NCI-H2196 (cell line): Measurements from ENCODE around the gene G6PD.
"Not testable (repeated sequence)": the region's sequence is repeated elsewhere in the genome, so short reads cannot be mapped to it uniquely, and the experiment has no call there.

Experiments
- DNase-seq: peaks from one replicate; lab custom pipeline; 2025; ENCODE audit not compliant: unreplicated experiment; lab: John Stamatoyannopoulos, UW

Gene G6PD

GRCh38 chrX:154546354-154547244 is at the start of gene G6PD:
G6PD (minus strand) TSS chrX:154546846; CDS start chrX:154546155, 691 bp downstream.
- DNase-seq: peak; percentile 55

- no peak for DNase-seq
Observed at GRCh38 chrX:154595559-154596249, 49.1 kb upstream of the G6PD start.

DNA sequence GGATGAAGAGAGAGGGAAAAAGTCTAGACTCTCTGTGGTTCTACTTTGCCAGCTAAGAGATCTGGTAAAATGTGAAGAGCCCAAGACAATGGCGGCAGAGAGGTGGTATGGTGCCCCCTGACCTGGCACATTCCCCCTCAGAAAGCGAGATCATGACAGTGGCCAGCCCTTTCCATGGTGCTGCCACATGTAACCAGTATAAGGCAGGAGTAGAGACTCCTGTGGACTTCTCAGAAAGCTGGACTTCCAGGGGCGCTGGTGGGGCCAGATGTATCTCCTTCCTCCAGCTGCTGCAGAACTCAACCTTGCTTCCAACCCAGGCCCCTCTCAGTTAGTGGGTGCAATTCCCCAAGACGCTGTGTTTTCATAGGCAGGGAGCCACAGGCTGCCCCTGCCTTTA is 47.8 kb upstream of the G6PD start:
- no peak for DNase-seq

DNA sequence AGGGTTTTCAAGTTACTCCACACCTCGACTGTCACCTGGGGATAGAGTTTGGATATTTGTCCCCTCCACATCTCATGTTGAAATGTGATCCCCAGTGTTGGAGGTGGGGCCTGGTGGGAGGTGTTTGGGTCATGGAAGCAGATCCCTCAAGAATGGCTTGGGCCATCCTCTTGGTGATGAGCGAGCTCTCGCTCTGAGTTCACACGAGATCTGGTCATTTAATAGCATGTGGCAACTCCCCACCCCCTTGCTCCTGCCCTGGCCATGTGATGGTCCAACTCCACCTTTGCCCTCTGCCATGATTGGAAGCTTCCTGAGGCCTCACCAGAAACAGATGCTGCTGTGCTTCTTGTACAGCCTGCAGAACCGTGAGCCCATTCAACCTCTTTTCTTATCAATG is 46.6 kb upstream of the G6PD start:
- DNase-seq: no peak

- no peak for DNase-seq
Observed at GRCh38 chrX:154592505-154592904, 45.9 kb upstream of the G6PD start.

GRCh38 chrX:154590415-154590814 is 43.8 kb upstream of the G6PD start:
- DNase-seq: not testable (repeated sequence)

DNA sequence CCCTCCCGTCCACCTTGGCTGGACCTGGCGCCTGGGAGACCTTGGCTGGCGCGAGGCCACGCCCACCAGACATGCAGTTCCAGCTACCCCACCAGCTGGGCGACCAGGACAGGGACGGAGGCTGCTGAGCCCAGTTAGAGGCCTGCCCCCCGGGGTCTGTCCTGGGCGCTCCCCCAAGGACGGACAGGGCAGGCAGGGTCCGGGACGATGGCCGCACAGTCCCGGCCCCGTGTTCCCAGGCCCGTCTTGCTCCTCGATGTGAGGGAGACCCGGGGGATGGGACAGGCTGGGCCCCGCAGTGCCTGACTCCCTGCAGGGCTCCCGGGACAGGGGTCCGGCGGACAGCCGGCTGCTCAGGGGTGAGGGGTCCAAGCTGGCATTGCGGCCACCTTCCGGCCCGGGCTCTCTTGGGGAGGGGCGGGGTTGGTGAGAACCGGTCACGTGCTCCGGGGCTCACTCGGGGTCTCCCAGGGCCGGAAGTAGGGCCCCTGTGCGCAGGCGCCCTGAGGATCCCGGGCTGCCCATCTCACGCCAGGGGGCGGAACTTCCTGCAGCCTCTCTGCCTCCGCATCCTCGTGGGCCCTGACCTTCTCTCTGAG is 38.0 kb upstream of the G6PD start, which contains the start of gene CTAG1A:
TSS of gene CTAG1A (plus strand) at position 549 of the 599 bp plus-strand sequence. CDS start 74 bp downstream, outside the sequence.
- not testable (repeated sequence) for DNase-seq

GRCh38 chrX:154582994-154583393 is 36.3 kb upstream of the G6PD start:
- not testable (repeated sequence) for DNase-seq

GRCh38 chrX:154575076-154575475 is 28.4 kb upstream of the G6PD start:
- not testable (repeated sequence) for DNase-seq

DNA sequence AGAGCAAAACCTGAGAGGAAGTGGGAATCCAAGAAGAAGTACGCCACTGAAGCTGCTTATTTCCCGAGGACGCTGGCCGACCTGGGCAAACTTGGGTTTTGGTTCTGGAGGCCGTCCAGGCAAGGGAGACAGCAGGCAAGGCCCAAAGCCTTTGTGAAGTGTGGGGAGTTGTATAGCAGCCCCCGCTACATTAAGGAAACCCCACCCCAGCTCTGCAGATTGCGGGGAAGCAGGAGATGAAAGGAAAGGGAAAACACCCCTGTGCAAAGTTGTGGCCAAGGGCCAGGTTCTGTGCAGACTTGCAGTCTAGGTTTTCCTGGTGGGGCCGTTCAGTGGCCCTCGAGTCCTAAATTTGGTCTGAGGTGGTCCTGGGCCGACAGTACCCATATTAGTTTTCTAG is 26.4 kb upstream of the G6PD start:
- DNase-seq: not testable (repeated sequence)

GRCh38 chrX:154570361-154570760 is 23.7 kb upstream of the G6PD start:
- not testable (repeated sequence) for DNase-seq

DNA sequence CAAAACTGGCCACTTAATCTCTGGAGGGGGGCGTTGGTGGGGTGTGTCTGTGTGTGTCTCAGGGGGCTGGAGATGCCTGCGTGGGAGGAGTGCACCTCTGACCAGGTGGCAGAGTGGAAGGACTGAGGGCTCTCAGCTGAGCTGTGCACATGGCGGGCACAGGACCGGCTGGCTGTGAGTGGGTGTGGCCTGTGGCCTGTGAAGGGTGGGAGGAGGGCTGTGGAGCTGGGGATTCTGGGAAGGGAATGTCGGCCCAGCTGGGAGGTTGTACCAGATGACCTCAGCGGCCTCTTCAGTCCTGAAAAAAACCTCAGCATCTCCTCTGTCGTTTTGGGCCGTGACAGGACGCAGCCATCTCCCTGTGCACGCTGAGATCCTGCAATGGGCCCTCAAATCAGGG is 15.6 kb upstream of the G6PD start:
- DNase-seq: not testable (repeated sequence)

DNA sequence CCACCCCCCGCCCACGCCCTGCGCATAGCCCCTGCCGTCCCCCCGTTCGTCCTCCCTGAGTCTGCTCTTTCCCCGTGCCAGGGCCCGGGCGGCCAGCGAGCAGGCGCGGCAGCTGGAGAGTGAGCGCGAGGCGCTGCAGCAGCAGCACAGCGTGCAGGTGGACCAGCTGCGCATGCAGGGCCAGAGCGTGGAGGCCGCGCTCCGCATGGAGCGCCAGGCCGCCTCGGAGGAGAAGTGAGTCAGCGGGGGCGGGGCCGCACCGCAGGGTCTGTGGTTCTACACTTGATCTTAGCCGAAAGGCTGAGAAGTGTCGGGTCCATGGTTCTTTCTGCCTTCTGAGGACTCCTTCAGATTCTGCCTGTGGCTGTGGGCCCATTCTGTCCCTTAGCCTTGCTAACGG is 13.7 kb upstream of the G6PD start:
- not testable (repeated sequence) for DNase-seq

DNA sequence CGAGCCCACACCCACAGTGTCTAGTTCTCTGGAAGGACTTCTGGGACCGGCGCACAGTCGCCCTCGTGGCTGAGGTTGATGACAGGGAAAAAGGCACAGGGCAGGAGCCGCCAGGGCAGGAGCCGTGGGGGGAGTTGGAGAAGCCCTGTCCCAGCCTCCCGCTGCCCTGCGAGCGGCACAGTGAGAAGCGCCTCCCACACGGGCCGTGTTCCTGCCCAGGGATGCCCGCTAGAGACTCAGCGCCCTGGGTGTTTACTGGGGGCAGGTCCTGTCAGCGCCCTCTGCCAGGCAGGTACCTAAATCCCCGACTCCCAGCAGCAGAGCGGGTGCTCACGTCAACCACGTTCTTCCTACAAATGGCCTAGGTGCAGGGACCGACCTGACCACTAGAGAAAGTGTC is 12.2 kb upstream of the G6PD start:
- not testable (repeated sequence) for DNase-seq

DNA sequence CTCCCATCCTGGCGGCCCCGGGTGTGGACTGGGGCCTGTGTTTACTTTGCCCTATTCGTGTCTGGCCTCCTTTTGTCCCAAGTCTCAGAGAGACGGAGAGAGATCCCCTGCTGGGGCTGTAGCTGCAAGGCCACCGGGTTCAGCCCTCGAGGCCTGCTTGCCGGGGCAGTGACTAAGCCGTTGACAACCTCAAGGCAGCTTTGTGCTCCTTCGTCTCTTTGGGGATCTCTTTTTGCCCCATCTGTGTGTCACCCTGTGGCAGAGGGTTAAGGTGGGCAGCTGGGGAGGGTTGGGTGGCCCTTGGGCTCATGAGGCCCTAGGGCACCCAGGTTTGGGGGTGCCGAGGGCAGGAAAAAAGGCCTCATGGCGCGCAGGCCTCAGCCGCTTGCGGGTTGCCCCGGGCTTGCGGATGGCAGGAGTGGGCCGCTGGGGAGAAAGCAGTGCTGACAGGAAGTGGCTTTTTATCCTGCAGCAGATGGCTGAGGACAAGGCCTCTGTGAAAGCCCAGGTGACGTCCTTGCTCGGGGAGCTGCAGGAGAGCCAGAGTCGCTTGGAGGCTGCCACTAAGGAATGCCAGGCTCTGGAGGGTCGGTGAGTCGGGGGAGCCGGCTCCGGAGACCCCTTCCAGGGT is 11.5 kb upstream of the G6PD start:
- DNase-seq: not testable (repeated sequence)

DNA sequence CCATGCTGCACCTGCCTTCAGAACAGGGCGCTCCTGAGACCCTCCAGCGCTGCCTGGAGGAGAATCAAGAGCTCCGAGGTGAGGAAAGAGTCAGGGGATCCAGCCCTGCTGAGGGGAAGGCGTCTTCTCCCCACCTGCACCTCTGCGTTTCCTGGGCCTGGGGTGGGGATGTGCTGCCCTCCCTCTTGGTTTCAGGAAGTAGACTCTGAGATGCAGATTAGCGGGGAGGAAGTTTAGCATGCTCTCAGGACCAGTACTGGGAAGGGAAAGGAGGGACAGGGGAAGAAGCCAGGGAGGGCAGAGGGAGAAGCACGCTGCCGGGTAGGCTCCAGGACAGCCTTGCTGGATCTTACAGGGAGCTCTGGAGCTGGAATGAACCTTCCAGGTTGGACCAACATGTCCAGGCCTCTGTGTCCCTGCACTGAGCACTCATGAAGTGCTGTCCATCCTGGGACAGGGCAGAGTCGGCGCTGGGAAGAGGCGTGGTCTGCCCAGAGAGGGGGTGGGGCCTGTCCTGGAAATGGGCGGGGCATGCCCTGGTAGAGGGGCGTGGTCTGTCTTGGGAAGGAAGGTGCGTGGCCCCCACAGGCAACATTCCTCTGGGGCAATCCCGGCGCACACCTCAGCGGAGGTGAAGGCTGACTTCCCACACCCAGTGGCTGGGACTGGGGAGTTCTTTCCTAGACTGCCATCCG is 5.6 kb upstream of the G6PD start:
- not testable (repeated sequence) for DNase-seq

DNA sequence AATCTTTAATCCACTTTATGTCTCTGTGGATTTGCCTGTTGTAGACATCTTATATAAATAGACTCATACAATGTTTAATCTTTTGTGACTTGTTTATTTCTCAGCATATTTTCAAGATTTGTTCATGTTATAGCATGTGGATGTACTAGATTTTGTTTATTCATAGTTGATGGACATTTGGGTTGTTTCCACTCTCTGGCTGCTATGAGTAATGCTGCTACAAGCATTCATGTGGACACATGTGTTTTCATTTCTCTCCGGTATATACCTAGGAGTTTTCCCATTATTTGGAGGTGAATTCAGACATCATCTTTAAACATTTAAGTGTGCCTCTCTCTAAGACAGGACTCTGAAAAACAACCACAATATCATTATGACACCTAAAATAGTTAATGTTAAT is 3.1 kb upstream of the G6PD start:
- no peak for DNase-seq

GRCh38 chrX:154548028-154548316 is 1.3 kb upstream of the G6PD start:
- no peak for DNase-seq

DNA sequence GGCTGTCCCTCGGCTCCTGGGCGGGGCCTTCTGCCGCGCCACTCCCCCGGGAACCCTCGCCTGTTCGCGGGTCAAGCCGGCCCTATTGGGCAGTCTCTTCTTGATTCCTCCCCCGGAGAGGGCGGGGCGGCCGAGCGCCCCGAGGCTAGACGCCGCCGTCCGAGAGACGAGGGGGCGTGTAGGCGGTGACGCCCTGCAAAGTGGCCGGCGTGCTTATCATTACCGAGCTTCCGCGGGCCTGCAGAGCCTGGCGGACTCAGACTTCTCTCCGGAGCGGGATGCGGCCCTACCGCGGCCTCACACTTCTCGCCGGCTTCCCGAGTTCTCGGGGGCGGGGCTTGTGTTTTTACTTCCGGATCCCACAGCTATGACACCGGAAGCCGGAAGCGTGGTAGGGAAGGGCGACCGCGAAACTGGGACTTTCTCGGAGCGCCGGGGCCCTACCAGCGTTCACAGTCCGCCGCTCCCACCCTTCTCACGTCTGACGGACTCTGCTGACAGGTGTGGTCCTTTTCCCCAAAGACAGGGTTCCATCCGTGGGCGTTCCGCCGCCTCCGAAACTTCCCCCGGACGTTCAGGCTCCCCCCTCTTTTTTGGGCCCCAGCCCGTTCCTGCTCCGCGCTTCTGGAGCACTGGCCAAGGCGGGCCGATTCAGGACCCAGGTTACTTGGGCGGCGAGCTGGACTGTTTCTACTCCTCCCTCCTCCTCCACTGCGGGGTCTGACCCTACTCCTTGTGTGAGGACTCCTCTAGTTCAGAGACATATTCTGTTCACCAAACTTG is 790 bp upstream of the G6PD start, which contains the start of gene IKBKG:
TSS of gene IKBKG (plus strand) at position 376 of the 783 bp plus-strand sequence. CDS start 4,383 bp downstream, outside the sequence.
- DNase-seq: peak; percentile 78
